MCF 10A (cell line): ENCODE measurements around the gene SETD5. TPM values are rescaled to one million over a fixed set of nuclear protein-coding genes. Genes with fewer than 3 reads are reported as not detected.

Experiments
- BruUV-seq: library from RNA; stranded (reverse); fragments of 400-500 nt; replicated peaks from 2 replicates; lab custom pipeline; 2021; lab: Mats Ljungman, UMichigan
- CTCF ChIA-PET: fragments of 300-600 bp; sonication (Branson Sonifier 250); formaldehyde crosslinking; extraction: SDS; loops from one replicate; lab custom pipeline; 2021; ENCODE audit warnings: antibody characterized with exemption, inconsistent platforms; lab: Yijun Ruan, JAX
- POLR2A ChIA-PET: fragments of 300-600, 350-650 bp; sonication (Branson Sonifier 250); formaldehyde crosslinking; extraction: SDS; loops from one replicate; lab custom pipeline; 2020; ENCODE audit warnings: antibody characterized with exemption, inconsistent platforms; lab: Yijun Ruan, JAX
- DNase-seq: peaks from one replicate; pipeline ENCODE4 v3.0.0-alpha.2; 2018; ENCODE audit not compliant: unreplicated experiment
- H3K27ac Mint-ChIP-seq: one replicate; pipeline ENCODE4 v1.8.0; 2022; ENCODE audit warnings: mild to moderate bottlenecking, low read depth, mixed read lengths; ENCODE audit not compliant: unreplicated experiment
- H3K27me3 Mint-ChIP-seq: one replicate; pipeline ENCODE4 v1.8.0; 2022; ENCODE audit warnings: mixed read lengths; ENCODE audit not compliant: insufficient read depth, unreplicated experiment
- H3K36me3 Mint-ChIP-seq: one replicate; pipeline ENCODE4 v1.8.0; 2022; ENCODE audit warnings: mild to moderate bottlenecking, moderate library complexity, mixed read lengths; ENCODE audit not compliant: insufficient read depth, unreplicated experiment
- H3K4me1 Mint-ChIP-seq: one replicate; pipeline ENCODE4 v1.8.0; 2022; ENCODE audit warnings: mixed read lengths; ENCODE audit not compliant: insufficient read depth, unreplicated experiment
- H3K4me3 Mint-ChIP-seq: one replicate; pipeline ENCODE4 v1.8.0; 2022; ENCODE audit warnings: mild to moderate bottlenecking, moderate library complexity, mixed read lengths; ENCODE audit not compliant: unreplicated experiment
- H3K9me3 Mint-ChIP-seq: one replicate; pipeline ENCODE4 v1.8.0; 2022; ENCODE audit warnings: mixed read lengths; ENCODE audit not compliant: unreplicated experiment
- CTCF ChIP-seq: fragments of 200-600 bp; IDR thresholded peaks from one replicate; pipeline ENCODE4 v1.8.0; 2022; ENCODE audit warnings: antibody characterized with exemption, mild to moderate bottlenecking; ENCODE audit not compliant: unreplicated experiment
- intact Hi-C: fragments of 100-400 bp; cut with micrococcal nuclease; formaldehyde crosslinking; loops from 2 replicates; pipeline ENCODE4 v1.14.1; 2022
- total RNA-seq: library from RNA; stranded (reverse); gene quantifications from 2 replicates; pipeline ENCODE4 v1.2.3, GENCODE V29; 2022

Gene SETD5
- total RNA-seq, 1 experiment from 2014 or later: 149 TPM

- H3K4me1 Mint-ChIP-seq: peaks cover 5% of the 10 kb centered on the region
- no peak overlapping the region for H3K27ac Mint-ChIP-seq
- ChIA-PET POLR2A (no interaction called here), CTCF (interaction anchor here (1.2 kb wide), 1 partner anchor 526 kb away, joined by 3 read pairs; no protein-coding TSS in a partner anchor)
- no peaks in the 10 kb centered on the region for H3K9me3 Mint-ChIP-seq
- H3K36me3 Mint-ChIP-seq: no peaks in the 10 kb centered on the region
- DNase-seq: no peak
- BruUV-seq: no TSS peak
- TF ChIP-seq CTCF: no peak
- intact Hi-C loops: no loop called here
- no peaks in the 10 kb centered on the region for H3K27me3 Mint-ChIP-seq
- no peak overlapping the region for H3K4me3 Mint-ChIP-seq
Observed at GRCh38 chr3:9496893-9497292, 99.5 kb downstream of the SETD5 start.

GRCh38 chr3:9497821-9498565 lies 100.6 kb downstream of the SETD5 start:
- ChIA-PET POLR2A (interaction anchor here (1.2 kb wide), 1 partner anchor 135 kb away, joined by 5 read pairs; no protein-coding TSS in a partner anchor), CTCF (interaction anchor here (1.1 kb wide), 1 partner anchor 145 kb away, joined by 3 read pairs; no protein-coding TSS in a partner anchor)
- H3K27me3 Mint-ChIP-seq: no peaks in the 10 kb centered on the region
- H3K27ac Mint-ChIP-seq: no peak overlapping the region
- no peaks in the 10 kb centered on the region for H3K36me3 Mint-ChIP-seq
- peaks cover 5% of the 10 kb centered on the region for H3K4me1 Mint-ChIP-seq
- intact Hi-C loops: no loop called here
- TF ChIP-seq CTCF: no peak
- no peaks in the 10 kb centered on the region for H3K9me3 Mint-ChIP-seq
- no TSS peak for BruUV-seq
- DNase-seq: peak; percentile 32
- H3K4me3 Mint-ChIP-seq: no peak overlapping the region

- BruUV-seq: no TSS peak
- Mint-ChIP-seq H3K27ac (no peak overlapping the region), H3K4me3 (no peak overlapping the region), H3K4me1 (peaks cover 5% of the 10 kb centered on the region), H3K9me3 (no peaks in the 10 kb centered on the region), H3K27me3 (no peaks in the 10 kb centered on the region), H3K36me3 (no peaks in the 10 kb centered on the region)
- ChIA-PET CTCF (no interaction called here), POLR2A (interaction anchor here (1.2 kb wide), 1 partner anchor 135 kb away, joined by 5 read pairs; no protein-coding TSS in a partner anchor)
- no peak for TF ChIP-seq CTCF
- DNase-seq: no peak
- intact Hi-C loops: no loop called here
Observed at GRCh38 chr3:9498781-9499180, 101.4 kb downstream of the SETD5 start.

GRCh38 chr3:9499455-9500107 lies 102.2 kb downstream of the SETD5 start:
- Mint-ChIP-seq H3K4me1 (peaks cover 5% of the 10 kb centered on the region), H3K4me3 (no peak overlapping the region), H3K27ac (no peak overlapping the region), H3K27me3 (no peaks in the 10 kb centered on the region), H3K36me3 (no peaks in the 10 kb centered on the region), H3K9me3 (no peaks in the 10 kb centered on the region)
- POLR2A ChIA-PET: interaction anchor here (0.7 to 1.3 kb wide), 2 partner anchors 8 to 1622 kb away, joined by 3 to 4 read pairs; no protein-coding TSS in a partner anchor
- no TSS peak for BruUV-seq
- intact Hi-C loops: loop anchor here (10.0 kb wide), 1 partner anchor 215 kb away; no protein-coding TSS in a partner anchor
- TF ChIP-seq CTCF: no peak
- DNase-seq: no peak
- CTCF ChIA-PET: no interaction called here
